ENCODE measurements around the gene GFPT2. TPM values are rescaled to one million over a fixed set of nuclear protein-coding genes. Genes with fewer than 3 reads are reported as not detected.

Gene GFPT2
- total and polyA plus RNA-seq, 2 experiments from 2014 or later: 45.2 to 75.3 TPM

DNA sequence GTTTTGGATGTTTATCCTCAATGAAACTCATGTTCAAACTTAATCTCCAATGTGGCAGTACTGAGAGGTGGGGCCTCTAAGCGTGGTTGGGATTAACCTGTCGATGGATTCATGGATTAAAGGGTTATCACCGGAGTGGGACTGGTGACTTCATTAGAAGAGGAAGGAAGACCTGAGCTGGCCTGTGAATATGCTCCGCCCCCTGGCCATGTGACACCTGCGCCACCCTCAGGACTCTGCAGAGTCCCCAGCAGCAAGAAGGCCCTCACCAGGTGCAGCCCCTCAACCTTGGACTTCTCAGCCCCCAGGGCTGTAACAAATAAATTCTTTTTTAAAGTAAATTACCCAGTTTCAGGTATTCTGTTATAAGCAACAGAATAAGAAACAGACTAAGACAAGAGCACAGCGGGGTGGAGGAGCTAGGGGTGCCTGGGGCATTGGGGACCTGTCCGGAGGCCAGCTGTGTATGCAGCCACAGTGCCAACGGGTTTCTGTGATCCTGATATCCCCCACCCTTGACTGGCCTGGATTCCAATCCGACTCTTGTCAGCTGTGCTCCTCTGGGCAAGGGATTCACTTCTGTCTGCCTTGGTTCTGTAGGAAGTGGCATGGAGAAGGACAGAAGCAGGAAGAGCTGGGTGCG, 58.1 kb downstream of the GFPT2 start:
- H3K9me3 ChIP-seq (ENCODE audit: low read depth): no peaks in the 10 kb centered on the region
- H3K4me2 ChIP-seq (ENCODE audit: unreplicated experiment): no peak overlapping the region
- in situ Hi-C loops (cut with MboI): loop anchor here (5.0 kb wide), 1 partner anchor 182 kb away; no protein-coding TSS in a partner anchor
- no peaks in the 10 kb centered on the region for H3K36me3 ChIP-seq (ENCODE audit: low read depth)
- H3K79me2 ChIP-seq (ENCODE audit: insufficient read depth): peaks cover 14% of the 10 kb centered on the region
- no peak overlapping the region for H3K9ac ChIP-seq
- TF ChIP-seq EZH2phosphoT487 (IDR thresholded peaks at IDR 0.05; ENCODE audit: insufficient read depth, low read depth) (no peak), EZH2 (IDR thresholded peaks at IDR 0.05; ENCODE audit: insufficient read depth, poor library complexity, severe bottlenecking) (no peak)
- H3F3A ChIP-seq (ENCODE audit: insufficient read depth): peaks cover 18% of the 10 kb centered on the region
- H3K4me3 ChIP-seq: no peak overlapping the region
- WGBS, 2 experiments (ENCODE audit: low coverage in 1 of 2, low lambda C conversion rate in 2 of 2, missing lambda C conversion rate in 2 of 2): 86 to 87% methylated on average over 10 of the region's 10 CpGs
- no peak for DNase-seq
- H3K27ac ChIP-seq: no peak overlapping the region
- no peaks in the 10 kb centered on the region for H4K20me1 ChIP-seq (ENCODE audit: insufficient read depth)
- no peaks in the 10 kb centered on the region for H3K9me2 ChIP-seq (ENCODE audit: insufficient read depth)
- no peak overlapping the region for H2AFZ ChIP-seq
- H3K4me1 ChIP-seq (ENCODE audit: insufficient read depth): peaks cover 9% of the 10 kb centered on the region
- no peaks in the 10 kb centered on the region for H3K27me3 ChIP-seq (replicated peaks; ENCODE audit: insufficient read depth)

DNA sequence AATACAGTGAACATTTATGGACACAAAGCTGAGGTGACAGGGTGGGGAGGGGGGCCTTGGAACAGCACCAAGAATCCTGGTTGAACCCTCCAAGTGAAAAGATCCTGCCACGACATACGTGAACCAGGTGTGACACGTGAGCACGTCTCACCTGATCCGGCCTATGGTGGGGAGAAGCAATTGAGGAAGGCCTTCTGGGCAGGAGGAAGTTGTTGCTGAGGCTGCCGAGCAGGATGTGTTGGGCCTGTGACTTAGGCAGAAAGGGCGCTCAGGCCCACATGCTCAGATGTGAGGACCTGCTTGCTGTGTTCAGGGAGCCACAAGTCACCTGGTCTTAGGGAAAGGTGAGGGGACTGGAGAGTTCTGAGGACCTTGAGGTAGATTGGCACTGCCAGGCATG, 58.7 kb downstream of the GFPT2 start:
- Histone ChIP-seq H3K79me2 (ENCODE audit: insufficient read depth) (peaks cover 20% of the 10 kb centered on the region), H3K9me2 (ENCODE audit: insufficient read depth) (no peaks in the 10 kb centered on the region), H2AFZ (no peak overlapping the region), H3K4me3 (no peak overlapping the region), H3K27ac (no peak overlapping the region), H3K9me3 (ENCODE audit: low read depth) (no peaks in the 10 kb centered on the region), H3K4me1 (ENCODE audit: insufficient read depth) (peaks cover 9% of the 10 kb centered on the region), H3K36me3 (ENCODE audit: low read depth) (no peaks in the 10 kb centered on the region), H3K27me3 (replicated peaks; ENCODE audit: insufficient read depth) (no peaks in the 10 kb centered on the region), H3F3A (ENCODE audit: insufficient read depth) (peaks cover 14% of the 10 kb centered on the region), H3K9ac (no peak overlapping the region), H4K20me1 (ENCODE audit: insufficient read depth) (no peaks in the 10 kb centered on the region), H3K4me2 (ENCODE audit: unreplicated experiment) (no peak overlapping the region)
- DNase-seq: no peak
- in situ Hi-C loops (cut with MboI): loop anchor here (5.0 kb wide), 1 partner anchor 183 kb away; no protein-coding TSS in a partner anchor
- TF ChIP-seq EZH2 (IDR thresholded peaks at IDR 0.05; ENCODE audit: insufficient read depth, poor library complexity, severe bottlenecking): no peak
- TF ChIP-seq EZH2phosphoT487 (IDR thresholded peaks at IDR 0.05; ENCODE audit: insufficient read depth, low read depth): no peak
- 83 to 88% methylated on average over 7 of the region's 7 CpGs for WGBS, 2 experiments (ENCODE audit: low coverage in 1 of 2, low lambda C conversion rate in 2 of 2, missing lambda C conversion rate in 2 of 2)

DNA sequence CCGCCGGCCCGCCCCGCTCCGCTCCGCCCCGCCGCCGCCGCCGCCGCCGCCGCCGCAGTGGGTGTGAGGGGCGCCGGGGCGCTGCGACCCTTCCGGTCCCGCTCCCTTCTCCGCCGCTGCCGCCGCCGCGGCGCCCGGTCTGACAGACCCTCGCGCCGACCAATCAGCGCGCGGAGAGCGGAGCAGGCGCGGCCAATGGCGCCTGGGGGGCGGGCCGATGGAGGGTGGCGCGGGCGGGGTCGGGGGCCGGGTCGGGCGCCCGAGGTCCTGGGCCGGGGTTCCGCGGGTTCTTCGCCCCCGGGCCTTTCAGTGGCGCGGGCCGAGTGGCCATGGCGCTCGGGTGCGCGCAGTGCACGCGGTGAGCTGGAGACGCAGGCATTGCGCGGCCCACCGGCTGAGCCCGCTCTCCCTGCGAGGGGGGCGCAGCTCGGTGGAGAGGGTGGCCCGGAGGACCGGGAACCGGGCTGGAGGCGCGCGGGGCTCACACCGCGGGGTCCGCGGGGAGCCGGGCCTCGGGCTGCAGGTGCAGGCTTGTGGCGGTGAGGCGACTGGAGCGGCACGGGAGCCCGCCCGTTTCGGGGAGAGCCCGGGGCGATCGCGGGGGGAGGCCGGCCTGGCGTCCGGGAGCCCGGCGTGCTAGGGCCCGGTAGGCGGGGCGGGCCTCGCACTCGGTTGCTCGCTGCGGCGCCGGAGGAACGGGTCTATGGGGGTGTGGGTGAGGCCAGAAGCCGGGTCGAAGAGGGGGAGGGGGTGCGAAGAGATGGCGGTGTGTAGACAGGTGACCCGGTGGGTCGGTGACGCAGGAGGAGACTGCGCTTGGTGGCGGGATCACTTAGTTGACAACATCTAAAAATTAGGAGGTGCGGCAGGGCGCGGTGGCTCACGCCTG, 60.9 kb downstream of the GFPT2 start, which contains the start of gene MAPK9:
Gene MAPK9, minus strand, starts transcription at position 141 of the 889 bp plus-strand sequence. CDS start 11,522 bp downstream, outside the sequence.
- peak within 1 kb of the TSS; percentile 96 for H3K4me3 ChIP-seq
- peak within 1 kb of the TSS; percentile 96 for H2AFZ ChIP-seq
- no peak for TF ChIP-seq EZH2phosphoT487 (IDR thresholded peaks at IDR 0.05; ENCODE audit: insufficient read depth, low read depth)
- no peak for TF ChIP-seq EZH2 (IDR thresholded peaks at IDR 0.05; ENCODE audit: insufficient read depth, poor library complexity, severe bottlenecking)
- H3K9ac ChIP-seq: peak within 1 kb of the TSS; percentile 81
- peaks cover 9% of the 10 kb centered on the region for H3K4me1 ChIP-seq (ENCODE audit: insufficient read depth)
- no peaks in the 10 kb centered on the region for H3K27me3 ChIP-seq (replicated peaks; ENCODE audit: insufficient read depth)
- H3F3A ChIP-seq (ENCODE audit: insufficient read depth): 0 out of 2 replicates have a peak, but pooled peaks cover 3% of the 10 kb centered on the region
- in situ Hi-C loops (cut with MboI): loop anchor here (5.0 kb wide), 1 partner anchor 185 kb away; no protein-coding TSS in a partner anchor
- H4K20me1 ChIP-seq (ENCODE audit: insufficient read depth): no peaks in the 10 kb centered on the region; the same call in 1 of the 2 replicates
- peak within 1 kb of the TSS; percentile 31; the same call in 1 of the 2 replicates for H3K27ac ChIP-seq
- peak within 1 kb of the TSS; percentile 85 for H3K4me2 ChIP-seq (ENCODE audit: unreplicated experiment)
- no peaks in the 10 kb centered on the region for H3K9me2 ChIP-seq (ENCODE audit: insufficient read depth)
- H3K9me3 ChIP-seq (ENCODE audit: low read depth): no peaks in the 10 kb centered on the region
- H3K36me3 ChIP-seq (ENCODE audit: low read depth): no peaks in the 10 kb centered on the region
- DNase-seq: peak; percentile 94
- H3K79me2 ChIP-seq (ENCODE audit: insufficient read depth): peaks cover 43% of the 10 kb centered on the region
- WGBS, 2 experiments (ENCODE audit: low coverage in 1 of 2, low lambda C conversion rate in 2 of 2, missing lambda C conversion rate in 2 of 2): 1 to 2% methylated on average over 62 to 110 of the region's 122 CpGs

DNA sequence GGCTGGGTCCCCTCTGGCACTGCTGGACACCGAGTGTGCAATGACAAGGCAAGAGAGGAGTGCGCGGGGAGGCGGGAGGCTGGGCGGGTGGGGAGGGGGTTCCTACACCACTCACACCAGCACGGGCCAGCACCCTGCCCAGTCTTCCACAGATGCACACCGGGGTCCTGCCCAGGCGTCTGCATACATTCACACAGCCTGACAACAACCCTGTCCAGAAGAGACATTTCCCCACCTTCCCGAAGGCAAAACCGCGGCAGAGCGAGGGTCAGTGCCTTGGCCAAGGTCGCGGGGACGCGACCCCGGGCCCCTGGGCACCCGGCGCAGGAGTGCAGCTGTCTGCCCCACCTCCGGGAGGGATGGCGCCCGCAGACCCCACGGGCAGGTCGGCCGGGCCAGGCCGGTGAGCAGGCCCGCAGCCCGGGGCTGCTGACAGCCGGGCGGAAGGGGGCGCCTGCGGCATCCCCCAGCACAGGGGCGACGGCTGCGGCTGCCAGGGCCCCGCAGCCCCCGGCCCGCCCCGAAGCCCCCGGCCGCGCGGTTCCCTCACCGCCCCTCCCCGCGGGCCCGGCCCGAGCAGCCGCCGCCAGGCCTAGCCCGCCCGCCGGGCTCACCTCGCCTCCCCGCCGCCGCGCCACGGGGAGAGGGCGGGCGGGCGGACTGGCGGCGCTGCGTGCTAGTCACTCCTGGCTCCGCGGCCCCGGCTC, 61.7 kb downstream of the GFPT2 start:
- Histone ChIP-seq H3K36me3 (ENCODE audit: low read depth) (no peaks in the 10 kb centered on the region), H3K79me2 (ENCODE audit: insufficient read depth) (peaks cover 51% of the 10 kb centered on the region), H4K20me1 (ENCODE audit: insufficient read depth) (no peaks in the 10 kb centered on the region; the same call in 1 of the 2 replicates), H3K4me2 (ENCODE audit: unreplicated experiment) (peak overlapping the region; percentile 85), H3K27me3 (replicated peaks; ENCODE audit: insufficient read depth) (no peaks in the 10 kb centered on the region), H3F3A (ENCODE audit: insufficient read depth) (0 out of 2 replicates have a peak, but pooled peaks cover 3% of the 10 kb centered on the region), H3K4me1 (ENCODE audit: insufficient read depth) (peaks cover 9% of the 10 kb centered on the region), H3K27ac (no peak overlapping the region), H2AFZ (peak overlapping the region; percentile 79), H3K9ac (peak overlapping the region; percentile 81), H3K9me2 (ENCODE audit: insufficient read depth) (no peaks in the 10 kb centered on the region), H3K9me3 (ENCODE audit: low read depth) (no peaks in the 10 kb centered on the region), H3K4me3 (peak overlapping the region; percentile 96)
- no peak for DNase-seq
- no peak for TF ChIP-seq EZH2 (IDR thresholded peaks at IDR 0.05; ENCODE audit: insufficient read depth, poor library complexity, severe bottlenecking)
- TF ChIP-seq EZH2phosphoT487 (IDR thresholded peaks at IDR 0.05; ENCODE audit: insufficient read depth, low read depth): no peak
- WGBS, 2 experiments (ENCODE audit: low coverage in 1 of 2, low lambda C conversion rate in 2 of 2, missing lambda C conversion rate in 2 of 2): 1 to 2% methylated on average over 35 to 40 of the region's 68 CpGs
- in situ Hi-C loops (cut with MboI): loop anchor here (5.0 kb wide), 1 partner anchor 186 kb away; no protein-coding TSS in a partner anchor
